CD4-positive, alpha-beta T cell treated with Interferon alpha-2 for 1 hour (primary cell): ENCODE measurements around the gene SORCS3.

ENCODE experiments used
- DNase-seq, 2 donors: peaks; one replicate each; pipeline ENCODE4 v3.0.0-alpha.2; 2020 to 2022

The SORCS3 gene

GRCh38 chr10:104924101-104924795 lies 283.2 kb downstream of the SORCS3 start:
- DNase-seq, result no peak

- DNase-seq, result peak in 1 of 2 donors; percentile 42
Observed at GRCh38 chr10:104925232-104925851, 284.3 kb downstream of the SORCS3 start.

GRCh38 chr10:104928734-104929133 lies 287.6 kb downstream of the SORCS3 start:
- DNase-seq, result no peak

GRCh38 chr10:104931612-104932134 lies 290.6 kb downstream of the SORCS3 start:
- DNase-seq, result no peak

- DNase-seq, result peak in 1 of 2 donors; percentile 38
Observed at GRCh38 chr10:104935656-104936055, 294.6 kb downstream of the SORCS3 start.

GRCh38 chr10:104937567-104937966 lies 296.5 kb downstream of the SORCS3 start:
- no peak for DNase-seq

GRCh38 chr10:104938031-104938430 lies 296.9 kb downstream of the SORCS3 start:
- DNase-seq, result no peak

- DNase-seq, result no peak
Observed at GRCh38 chr10:104941662-104942061, 300.6 kb downstream of the SORCS3 start.

- no peak for DNase-seq
Observed at GRCh38 chr10:104947314-104947713, 306.2 kb downstream of the SORCS3 start.

- DNase-seq, result no peak
Observed at GRCh38 chr10:104957178-104957841, 316.2 kb downstream of the SORCS3 start.

- DNase-seq, result no peak
Observed at GRCh38 chr10:104966563-104967297, 325.6 kb downstream of the SORCS3 start.

- DNase-seq, result peak in 1 of 2 donors; percentile 0
Observed at GRCh38 chr10:104980368-104980767, 339.3 kb downstream of the SORCS3 start.

- no peak for DNase-seq
Observed at GRCh38 chr10:104981995-104982394, 340.9 kb downstream of the SORCS3 start.

- no peak for DNase-seq
Observed at GRCh38 chr10:104988686-104989085, 347.6 kb downstream of the SORCS3 start.

- DNase-seq, result no peak
Observed at GRCh38 chr10:104989880-104990279, 348.8 kb downstream of the SORCS3 start.

GRCh38 chr10:104993085-104993484 lies 352.0 kb downstream of the SORCS3 start:
- no peak for DNase-seq

GRCh38 chr10:105001269-105001668 lies 360.2 kb downstream of the SORCS3 start:
- DNase-seq, result no peak

- DNase-seq, result no peak
Observed at GRCh38 chr10:105010411-105011121, 369.5 kb downstream of the SORCS3 start.

GRCh38 chr10:105017116-105017515 lies 376.0 kb downstream of the SORCS3 start:
- no peak for DNase-seq

- DNase-seq, result no peak
Observed at GRCh38 chr10:105017691-105018090, 376.6 kb downstream of the SORCS3 start.

GRCh38 chr10:105023211-105024111 lies 382.4 kb downstream of the SORCS3 start:
- DNase-seq, result no peak
